VCaP (cell line): Measurements from ENCODE around the gene SOX18.

Source experiments
- H3K27ac ChIP-seq: fragments of 450-650 bp; 2 replicates; pipeline ENCODE4 v1.5.1; 2017
- TF ChIP-seq, protein P1 (sequence below): fragments of 450-650 bp; conservative IDR thresholded peaks from 2 replicates; pipeline ENCODE4 v1.5.1; 2017; ENCODE audit warnings: mild to moderate bottlenecking, moderate library complexity

Gene SOX18

DNA sequence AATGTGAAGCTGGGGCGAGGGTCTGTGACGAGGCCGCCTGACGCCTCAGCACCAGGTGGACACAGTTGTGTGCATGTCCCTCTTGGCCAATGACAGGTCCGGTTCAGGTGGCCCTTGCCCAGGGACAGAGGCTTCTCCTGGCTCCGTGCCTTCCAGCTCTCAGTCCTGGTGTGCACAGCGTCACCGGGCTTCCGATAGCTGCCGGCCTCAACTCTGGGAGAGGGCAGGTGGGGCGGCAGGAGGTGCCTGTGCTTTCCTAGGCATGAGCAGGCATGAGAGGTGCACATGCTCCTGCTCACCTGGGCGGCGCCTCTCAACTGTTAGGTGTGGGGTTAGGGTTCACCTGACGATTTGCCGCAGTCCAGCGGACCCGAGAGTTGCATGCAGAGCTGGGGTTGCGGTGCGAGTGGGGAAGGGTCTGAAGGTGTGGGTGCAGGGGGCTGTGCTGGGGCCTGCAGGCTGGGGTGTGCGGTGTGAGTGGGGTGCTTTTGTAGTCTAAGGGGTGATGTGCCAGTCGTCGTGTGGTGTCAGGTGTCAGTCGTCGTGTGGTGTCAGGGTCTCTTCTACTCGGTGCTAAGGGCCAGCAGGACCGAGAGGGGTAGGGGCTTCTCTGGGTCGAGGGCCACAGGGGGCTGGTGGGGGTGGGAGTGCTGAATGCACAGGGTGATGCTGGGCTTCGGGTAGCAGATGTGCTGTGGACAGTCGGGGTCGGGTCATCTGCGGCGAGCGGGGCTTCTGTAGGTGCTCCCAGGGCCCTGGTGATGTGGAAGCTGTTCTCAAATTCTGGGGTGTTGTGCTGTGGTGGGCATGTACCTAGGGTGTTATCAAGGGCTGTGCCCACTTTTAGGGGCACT, 3.8 kb upstream of the SOX18 start:
- no peak overlapping the region for H3K27ac ChIP-seq
- TF ChIP-seq, protein P1, sequence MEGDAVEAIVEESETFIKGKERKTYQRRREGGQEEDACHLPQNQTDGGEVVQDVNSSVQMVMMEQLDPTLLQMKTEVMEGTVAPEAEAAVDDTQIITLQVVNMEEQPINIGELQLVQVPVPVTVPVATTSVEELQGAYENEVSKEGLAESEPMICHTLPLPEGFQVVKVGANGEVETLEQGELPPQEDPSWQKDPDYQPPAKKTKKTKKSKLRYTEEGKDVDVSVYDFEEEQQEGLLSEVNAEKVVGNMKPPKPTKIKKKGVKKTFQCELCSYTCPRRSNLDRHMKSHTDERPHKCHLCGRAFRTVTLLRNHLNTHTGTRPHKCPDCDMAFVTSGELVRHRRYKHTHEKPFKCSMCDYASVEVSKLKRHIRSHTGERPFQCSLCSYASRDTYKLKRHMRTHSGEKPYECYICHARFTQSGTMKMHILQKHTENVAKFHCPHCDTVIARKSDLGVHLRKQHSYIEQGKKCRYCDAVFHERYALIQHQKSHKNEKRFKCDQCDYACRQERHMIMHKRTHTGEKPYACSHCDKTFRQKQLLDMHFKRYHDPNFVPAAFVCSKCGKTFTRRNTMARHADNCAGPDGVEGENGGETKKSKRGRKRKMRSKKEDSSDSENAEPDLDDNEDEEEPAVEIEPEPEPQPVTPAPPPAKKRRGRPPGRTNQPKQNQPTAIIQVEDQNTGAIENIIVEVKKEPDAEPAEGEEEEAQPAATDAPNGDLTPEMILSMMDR: no peak

DNA sequence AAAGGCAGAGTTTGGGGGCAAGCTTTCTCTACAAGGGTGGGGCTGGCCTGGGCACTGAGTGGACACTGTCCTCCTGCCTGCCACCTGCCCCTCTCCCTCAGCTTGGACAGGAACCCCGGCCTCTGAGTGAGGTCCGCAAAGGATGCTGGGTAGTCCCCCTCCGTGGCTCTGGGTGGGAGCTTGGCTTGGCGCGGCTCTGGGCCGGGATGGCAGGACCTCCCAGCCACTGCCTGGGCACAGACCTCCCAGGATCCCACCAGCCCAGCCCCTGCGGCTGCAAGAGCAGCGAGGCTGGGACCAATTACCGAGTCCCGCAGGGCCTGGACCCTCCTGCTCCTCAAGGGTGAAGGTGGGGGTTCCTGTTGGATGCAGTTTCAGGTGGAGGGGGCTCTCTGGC, 2.9 kb upstream of the SOX18 start:
- TF ChIP-seq, protein P1: no peak
- H3K27ac ChIP-seq: no peak overlapping the region

DNA sequence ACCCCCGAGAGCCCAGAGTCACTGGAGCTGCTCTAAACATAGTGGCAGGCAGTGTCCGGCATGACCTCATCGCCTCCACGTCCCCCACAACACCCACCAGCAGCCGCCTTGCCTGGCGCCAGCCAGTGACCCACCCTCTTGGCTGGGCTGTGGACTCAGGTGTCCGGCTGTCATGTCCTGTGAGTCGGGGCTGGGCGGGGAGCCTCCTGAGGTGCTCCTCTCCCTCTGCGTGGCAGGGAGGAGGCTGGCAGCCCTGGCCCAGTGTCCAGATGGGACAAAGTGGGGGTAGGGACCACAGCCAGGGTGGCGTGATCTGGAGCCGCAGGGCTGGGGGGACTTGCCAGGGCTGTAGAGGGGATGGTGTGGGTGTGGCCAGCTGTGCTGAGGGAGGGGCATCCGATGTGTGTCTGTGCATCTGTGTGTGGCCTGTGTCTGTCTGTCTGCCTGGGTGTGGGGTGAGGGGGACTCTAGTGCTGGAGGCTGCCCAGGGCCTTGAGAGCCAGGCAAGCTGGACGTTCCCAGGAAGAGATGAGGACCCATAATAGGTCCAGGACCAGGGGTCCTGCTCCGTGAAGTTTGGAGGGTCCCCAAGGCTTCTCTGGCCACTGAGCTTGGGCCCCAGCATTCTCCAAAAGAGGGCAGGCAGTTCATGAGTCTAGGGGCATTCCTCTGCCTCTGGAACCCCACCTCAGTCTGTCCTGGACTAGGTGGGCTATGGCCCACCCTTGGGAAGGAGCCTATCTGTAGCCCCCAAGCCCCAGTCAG, 2.3 kb upstream of the SOX18 start:
- no peak overlapping the region for H3K27ac ChIP-seq
- TF ChIP-seq, protein P1: no peak

DNA sequence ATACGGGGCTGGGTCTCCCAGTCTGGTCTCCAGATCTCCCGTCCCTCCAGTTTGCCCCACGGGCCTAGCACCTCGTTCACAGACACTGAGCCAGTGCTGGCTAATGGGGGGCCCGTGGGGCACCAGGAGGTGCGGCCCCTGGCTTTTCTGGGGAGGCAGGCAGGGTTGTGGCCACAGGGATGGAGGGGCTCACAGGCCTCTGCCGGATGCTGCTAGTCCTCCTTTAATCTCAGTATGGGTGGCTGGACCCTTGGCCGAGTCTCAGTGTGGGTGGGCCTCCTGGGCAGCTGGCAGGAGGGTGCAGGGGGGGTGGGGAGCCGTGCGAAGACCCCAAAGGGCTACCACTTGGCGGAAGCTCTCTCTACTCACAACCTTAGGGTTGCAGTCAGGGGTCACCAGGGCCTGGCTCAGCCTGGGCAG, 1.6 kb upstream of the SOX18 start:
- H3K27ac ChIP-seq: no peak overlapping the region
- TF ChIP-seq, protein P1: no peak

DNA sequence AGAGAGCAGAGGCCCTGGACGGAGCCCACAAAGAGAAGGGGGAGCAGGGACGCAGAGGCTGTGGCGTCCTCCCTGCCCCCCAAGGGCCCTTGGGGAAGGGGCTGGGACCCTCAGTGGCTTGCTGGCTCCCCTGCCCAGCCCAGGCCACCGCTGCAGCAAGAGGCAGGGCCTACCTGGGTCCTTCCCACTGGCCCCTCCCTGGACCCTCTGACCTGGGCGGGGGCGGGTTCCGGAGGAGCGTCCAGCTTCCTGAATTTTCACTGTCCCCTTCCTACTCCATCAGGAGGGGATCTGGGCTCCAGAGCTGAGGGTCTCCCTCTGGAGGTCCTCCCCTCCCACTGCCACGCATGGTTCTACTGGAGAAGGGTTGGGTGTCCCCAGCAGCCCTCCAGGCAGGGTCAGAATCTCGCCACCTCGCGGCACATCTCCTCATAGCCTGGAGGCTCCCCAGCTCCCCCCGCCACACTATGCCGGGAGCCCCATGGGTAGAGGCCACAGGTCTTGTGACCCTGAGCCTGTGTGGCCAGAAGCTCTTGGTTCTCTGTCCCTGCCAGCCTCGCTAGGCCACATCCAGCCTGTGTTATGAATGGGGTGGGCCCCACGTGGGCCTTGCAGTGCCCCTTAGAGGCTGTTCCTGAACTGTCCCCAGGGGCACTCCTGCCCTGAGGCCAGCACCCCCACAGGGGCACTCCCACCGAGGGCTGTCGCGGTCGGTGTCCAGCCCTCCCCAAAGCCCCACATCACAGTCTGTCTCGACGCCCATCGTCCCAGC, 1.0 kb upstream of the SOX18 start:
- TF ChIP-seq, protein P1: no peak
- no peak overlapping the region for H3K27ac ChIP-seq

DNA sequence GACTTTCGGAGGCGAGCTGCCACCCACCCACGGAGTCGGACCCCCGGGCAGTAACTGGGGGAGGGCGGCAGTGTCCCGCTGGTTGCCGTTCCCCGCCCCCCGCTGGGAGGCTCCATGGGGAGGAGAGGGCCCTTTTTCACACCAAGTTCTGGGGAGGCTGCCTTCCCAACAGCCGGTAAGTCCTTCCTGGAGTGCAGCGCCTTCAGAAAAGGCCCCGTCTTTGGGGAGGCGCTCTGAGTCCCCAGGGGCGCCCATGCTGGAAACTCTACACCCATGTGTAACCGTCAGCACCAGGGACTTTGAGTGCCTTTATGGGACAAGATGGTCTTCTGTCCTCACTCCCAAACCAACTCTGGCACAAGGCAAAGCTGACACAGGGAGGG, 430 bp upstream of the SOX18 start:
- TF ChIP-seq, protein P1: no peak
- H3K27ac ChIP-seq: peak overlapping the region; percentile 36; the same call in 1 of the 2 replicates
